ENCODE data around the gene ISM2.

DNA sequence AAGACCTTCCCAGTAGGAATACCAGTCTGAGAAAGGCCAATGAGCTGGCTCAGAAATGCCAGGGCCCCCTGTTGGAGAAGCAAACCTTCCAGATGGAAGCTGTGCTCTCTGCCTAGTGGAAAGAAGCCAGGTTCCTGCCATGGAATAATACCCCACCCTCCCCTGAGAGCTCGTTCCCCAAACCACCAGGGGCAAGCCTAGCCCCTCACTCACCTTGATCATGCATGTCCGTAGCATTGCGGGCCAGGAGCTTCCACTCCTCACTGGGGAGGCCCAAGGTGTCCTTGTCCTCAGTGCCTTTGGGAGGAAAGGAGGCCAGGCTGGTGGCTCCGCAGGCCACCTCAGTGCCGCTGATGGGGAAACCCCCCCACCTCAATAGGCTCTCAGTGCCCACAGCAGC, 20.6 kb downstream of the ISM2 start:
- TF ChIP-seq, protein P1, sequence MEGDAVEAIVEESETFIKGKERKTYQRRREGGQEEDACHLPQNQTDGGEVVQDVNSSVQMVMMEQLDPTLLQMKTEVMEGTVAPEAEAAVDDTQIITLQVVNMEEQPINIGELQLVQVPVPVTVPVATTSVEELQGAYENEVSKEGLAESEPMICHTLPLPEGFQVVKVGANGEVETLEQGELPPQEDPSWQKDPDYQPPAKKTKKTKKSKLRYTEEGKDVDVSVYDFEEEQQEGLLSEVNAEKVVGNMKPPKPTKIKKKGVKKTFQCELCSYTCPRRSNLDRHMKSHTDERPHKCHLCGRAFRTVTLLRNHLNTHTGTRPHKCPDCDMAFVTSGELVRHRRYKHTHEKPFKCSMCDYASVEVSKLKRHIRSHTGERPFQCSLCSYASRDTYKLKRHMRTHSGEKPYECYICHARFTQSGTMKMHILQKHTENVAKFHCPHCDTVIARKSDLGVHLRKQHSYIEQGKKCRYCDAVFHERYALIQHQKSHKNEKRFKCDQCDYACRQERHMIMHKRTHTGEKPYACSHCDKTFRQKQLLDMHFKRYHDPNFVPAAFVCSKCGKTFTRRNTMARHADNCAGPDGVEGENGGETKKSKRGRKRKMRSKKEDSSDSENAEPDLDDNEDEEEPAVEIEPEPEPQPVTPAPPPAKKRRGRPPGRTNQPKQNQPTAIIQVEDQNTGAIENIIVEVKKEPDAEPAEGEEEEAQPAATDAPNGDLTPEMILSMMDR (IDR thresholded peaks at IDR 0.05), result no peak
- TF ChIP-seq EZH2 (IDR thresholded peaks at IDR 0.05; ENCODE audit: borderline replicate concordance, insufficient read depth, low read depth, low read length, poor library complexity, severe bottlenecking), result no peak
